A549 (cell line): ENCODE data around the gene ENHO. TPM values are rescaled to one million over a fixed set of nuclear protein-coding genes. Genes with fewer than 3 reads are reported as not detected.

Experiments used
- ATAC-seq, 2 experiments: fragments of 200-7000 bp in 1 of 2; fragments of >200 bp in 1 of 2; cut with Nextera tagmentation in 1 of 2; cut with Tn5 transposase in 1 of 2; 3 replicates each; pipeline versions ENCODE4 v1.8.0 to v1.9.1; 2018 to 2020; ENCODE audit warnings: mild to moderate bottlenecking in 1 of 2, moderate library complexity in 1 of 2
- CTCF ChIA-PET: fragments of 300-600 bp; sonication (Branson Sonifier 250); formaldehyde crosslinking; extraction: SDS; loops from one replicate; lab custom pipeline; 2021; ENCODE audit warnings: antibody characterized with exemption, inconsistent platforms; lab: Yijun Ruan, JAX
- POLR2A ChIA-PET: fragments of 350-600 bp; formaldehyde crosslinking; extraction: SDS; loops from one replicate; lab custom pipeline; 2021; ENCODE audit warnings: antibody characterized with exemption, inconsistent platforms; lab: Yijun Ruan, JAX
- DNase-seq, 2 experiments: peaks; one replicate each; pipeline versions ENCODE4 v3.0.0 to v3.0.0-alpha.2; 2011 to 2016; ENCODE audit warnings: low read depth in 1 of 2, low spot score in 1 of 2
- FAIRE-seq: peaks from 2 replicates; lab custom pipeline; 2011; peaks lifted over from hg19 to GRCh38; lab: Jason Lieb, UNC
- H3K27ac ChIP-seq, 2 experiments: fragments of >200 bp; sonication (Bioruptor Twin); formaldehyde crosslinking; 3 replicates each; pipeline ENCODE4 v1.5.1; 2016 to 2017
- H3K4me1 ChIP-seq: fragments of >200 bp; sonication (Bioruptor Twin); formaldehyde crosslinking; 3 replicates; pipeline ENCODE4 v1.6.1; 2016
- H3K4me2 ChIP-seq: fragments of >200 bp; sonication (Bioruptor Twin); formaldehyde crosslinking; 3 replicates; pipeline ENCODE4 v1.6.1; 2016
- H3K4me3 ChIP-seq: fragments of >200 bp; sonication (Bioruptor Twin); formaldehyde crosslinking; 3 replicates; pipeline ENCODE4 v1.5.1; 2016
- H3K9me3 ChIP-seq: fragments of >200 bp; sonication (Bioruptor Twin); formaldehyde crosslinking; 3 replicates; pipeline ENCODE4 v1.6.1; 2016
- BHLHE40 ChIP-seq: IDR thresholded peaks from 2 replicates; pipeline ENCODE4 v1.6.1; 2012; ENCODE audit warnings: low read depth, low read length, inconsistent platforms
- CBX8 ChIP-seq: fragments of 200-600 bp; sonication (generic); IDR thresholded peaks from 2 replicates; pipeline ENCODE4 v1.6.1; 2016
- CHD2 ChIP-seq: fragments of 150-350 bp; IDR thresholded peaks from 2 replicates; pipeline ENCODE4 v1.6.1; 2014; ENCODE audit warnings: low read length; ENCODE audit not compliant: partially characterized antibody
- CTCF ChIP-seq: fragments of >200 bp; sonication (Bioruptor Twin); formaldehyde crosslinking; IDR thresholded peaks from 3 replicates; pipeline ENCODE4 v1.5.1; 2016
- EHMT2 ChIP-seq: fragments of 200-600 bp; sonication (generic); IDR thresholded peaks from 2 replicates; pipeline ENCODE4 v1.6.1; 2016; ENCODE audit warnings: antibody characterized with exemption, low read depth, mild to moderate bottlenecking, moderate library complexity
- EP300 ChIP-seq, 2 experiments: fragments of >200 bp; sonication (Bioruptor Twin); formaldehyde crosslinking; IDR thresholded peaks; 2 replicates in 1 of 2; 3 replicates in 1 of 2; pipeline ENCODE4 v1.6.1; 2016 to 2017
- GATA3 ChIP-seq: IDR thresholded peaks from 2 replicates; pipeline ENCODE4 v1.6.1; 2012; ENCODE audit warnings: borderline replicate concordance
- HDAC2 ChIP-seq: fragments of 200-600 bp; sonication (generic); IDR thresholded peaks from 2 replicates; pipeline ENCODE4 v1.6.1; 2016
- HMGXB4 ChIP-seq: fragments of 250-450 bp; sonication (Bioruptor Pico); IDR thresholded peaks from 2 replicates; pipeline ENCODE4 v1.5.0; 2021; ENCODE audit warnings: mild to moderate bottlenecking, moderate library complexity, borderline replicate concordance
- HOXB13 ChIP-seq: fragments of 250-450 bp; sonication (Bioruptor Pico); IDR thresholded peaks from 2 replicates; pipeline ENCODE4 v1.5.0; 2020; ENCODE audit warnings: low read depth, mild to moderate bottlenecking, moderate library complexity
- KDM1A ChIP-seq: fragments of 200-600 bp; sonication (generic); IDR thresholded peaks from 2 replicates; pipeline ENCODE4 v1.6.1; 2016; ENCODE audit warnings: low read depth, mild to moderate bottlenecking
- NFE2L2 ChIP-seq: fragments of 150-350 bp; conservative IDR thresholded peaks from 2 replicates; pipeline ENCODE4 v1.6.1; 2014; ENCODE audit warnings: low read length
- PBX3 ChIP-seq: IDR thresholded peaks from 2 replicates; pipeline ENCODE4 v1.6.1; 2012
- PHF8 ChIP-seq: fragments of 200-600 bp; sonication (generic); IDR thresholded peaks from 2 replicates; pipeline ENCODE4 v1.6.1; 2016; ENCODE audit warnings: low read depth, mild to moderate bottlenecking, antibody characterized with exemption, moderate library complexity, borderline replicate concordance
- RARB ChIP-seq: fragments of 250-450 bp; sonication (Bioruptor Pico); IDR thresholded peaks from 2 replicates; pipeline ENCODE4 v1.8.0; 2021; ENCODE audit warnings: mild to moderate bottlenecking, moderate library complexity
- RCOR1 ChIP-seq: fragments of 150-350 bp; IDR thresholded peaks from 2 replicates; pipeline ENCODE4 v1.6.1; 2014; ENCODE audit warnings: antibody characterized with exemption, low read length, low read depth
- SMC3 ChIP-seq: fragments of >200 bp; sonication (Bioruptor Twin); formaldehyde crosslinking; IDR thresholded peaks from 3 replicates; pipeline ENCODE4 v1.6.1; 2018; ENCODE audit warnings: inconsistent platforms
- TFCP2L1 ChIP-seq: fragments of 250-450 bp; sonication (Bioruptor Pico); IDR thresholded peaks from 2 replicates; pipeline ENCODE4 v1.5.0; 2021; ENCODE audit warnings: mild to moderate bottlenecking
- ZNF302 ChIP-seq: fragments of 250-450 bp; sonication (Bioruptor Pico); IDR thresholded peaks from 2 replicates; pipeline ENCODE4 v1.9.0; 2021; ENCODE audit warnings: inconsistent platforms, mild to moderate bottlenecking, moderate library complexity
- ZSCAN20 ChIP-seq: fragments of 250-450 bp; sonication (Bioruptor Pico); IDR thresholded peaks from 2 replicates; pipeline ENCODE4 v1.8.0; 2022; ENCODE audit warnings: mild to moderate bottlenecking, moderate library complexity
- WGBS: methylation state at CpG from one replicate; pipeline ENCODE4 v1.1.6; 2017; ENCODE audit errors: missing lambda C conversion rate; 5-methylcytosine and 5-hydroxymethylcytosine counted together
- polyA plus RNA-seq, 4 experiments: library from polyadenylated mRNA; depleted of rRNA in 3 of 4; stranded (reverse); fragments of >200 nt; fragmentation: RNase III in 1 of 4; extraction: RNeasy Plus Mini Kit Qiagen cat#74134 plus additional on column Dnase treatment in 1 of 4; gene quantifications; 2 replicates in 3 of 4; 3 replicates in 1 of 4; pipeline ENCODE4 v1.2.3, GENCODE V29; 2011 to 2017
- TF ChIP-seq, protein P1 (sequence below): fragments of >200 bp; sonication (Bioruptor Twin); formaldehyde crosslinking; IDR thresholded peaks from 2 replicates; pipeline ENCODE4 v1.6.1; 2016
- TF ChIP-seq, protein P2 (sequence below): fragments of 200-600 bp; sonication (generic); IDR thresholded peaks from 2 replicates; pipeline ENCODE4 v1.6.1; 2016; ENCODE audit warnings: antibody characterized with exemption, mild to moderate bottlenecking, moderate library complexity
- TF ChIP-seq, protein P3 (sequence below): fragments of >200 bp; sonication (Bioruptor Twin); formaldehyde crosslinking; IDR thresholded peaks from 3 replicates; pipeline ENCODE4 v1.6.1; 2016

Gene ENHO
- polyA plus RNA-seq, 2 of the 4 experiments (the other 2 are of a cell fraction), result 0.28 to 1.7 TPM

GRCh38 chr9:34514401-34514800 is 8.4 kb downstream of the ENHO start:
- Histone ChIP-seq H3K27ac (no peak overlapping the region), H3K4me3 (no peak overlapping the region), H3K4me2 (no peak overlapping the region), H3K9me3 (no peaks in the 10 kb centered on the region), H3K4me1 (no peaks in the 10 kb centered on the region)
- POLR2A ChIA-PET, result no interaction called here
- TF ChIP-seq NFE2L2 (no peak), RARB (CRISPR knock-in tag) (no peak), EP300 (IDR thresholded peaks at IDR 0.05) (no peak), HMGXB4 (CRISPR knock-in tag) (no peak), TFCP2L1 (CRISPR knock-in tag) (no peak), CTCF (no peak)
- TF ChIP-seq, protein P1, sequence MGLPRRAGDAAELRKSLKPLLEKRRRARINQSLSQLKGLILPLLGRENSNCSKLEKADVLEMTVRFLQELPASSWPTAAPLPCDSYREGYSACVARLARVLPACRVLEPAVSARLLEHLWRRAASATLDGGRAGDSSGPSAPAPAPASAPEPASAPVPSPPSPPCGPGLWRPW, result no peak
- TF ChIP-seq, protein P2, sequence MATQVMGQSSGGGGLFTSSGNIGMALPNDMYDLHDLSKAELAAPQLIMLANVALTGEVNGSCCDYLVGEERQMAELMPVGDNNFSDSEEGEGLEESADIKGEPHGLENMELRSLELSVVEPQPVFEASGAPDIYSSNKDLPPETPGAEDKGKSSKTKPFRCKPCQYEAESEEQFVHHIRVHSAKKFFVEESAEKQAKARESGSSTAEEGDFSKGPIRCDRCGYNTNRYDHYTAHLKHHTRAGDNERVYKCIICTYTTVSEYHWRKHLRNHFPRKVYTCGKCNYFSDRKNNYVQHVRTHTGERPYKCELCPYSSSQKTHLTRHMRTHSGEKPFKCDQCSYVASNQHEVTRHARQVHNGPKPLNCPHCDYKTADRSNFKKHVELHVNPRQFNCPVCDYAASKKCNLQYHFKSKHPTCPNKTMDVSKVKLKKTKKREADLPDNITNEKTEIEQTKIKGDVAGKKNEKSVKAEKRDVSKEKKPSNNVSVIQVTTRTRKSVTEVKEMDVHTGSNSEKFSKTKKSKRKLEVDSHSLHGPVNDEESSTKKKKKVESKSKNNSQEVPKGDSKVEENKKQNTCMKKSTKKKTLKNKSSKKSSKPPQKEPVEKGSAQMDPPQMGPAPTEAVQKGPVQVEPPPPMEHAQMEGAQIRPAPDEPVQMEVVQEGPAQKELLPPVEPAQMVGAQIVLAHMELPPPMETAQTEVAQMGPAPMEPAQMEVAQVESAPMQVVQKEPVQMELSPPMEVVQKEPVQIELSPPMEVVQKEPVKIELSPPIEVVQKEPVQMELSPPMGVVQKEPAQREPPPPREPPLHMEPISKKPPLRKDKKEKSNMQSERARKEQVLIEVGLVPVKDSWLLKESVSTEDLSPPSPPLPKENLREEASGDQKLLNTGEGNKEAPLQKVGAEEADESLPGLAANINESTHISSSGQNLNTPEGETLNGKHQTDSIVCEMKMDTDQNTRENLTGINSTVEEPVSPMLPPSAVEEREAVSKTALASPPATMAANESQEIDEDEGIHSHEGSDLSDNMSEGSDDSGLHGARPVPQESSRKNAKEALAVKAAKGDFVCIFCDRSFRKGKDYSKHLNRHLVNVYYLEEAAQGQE, result no peak
- WGBS, result 43% methylated on average over 4 of the region's 8 CpGs
- FAIRE-seq (no peak), ATAC-seq (no peak), DNase-seq (no peak)
- CTCF ChIA-PET, result interaction anchor here (0.9 to 13.5 kb wide), 6 partner anchors 8 to 82 kb away, joined by 3 to 114 read pairs (median 4); no protein-coding TSS in a partner anchor

- H3K4me2 ChIP-seq, result no peak overlapping the region
- no peaks in the 10 kb centered on the region for H3K4me1 ChIP-seq
- H3K4me3 ChIP-seq, result no peak overlapping the region
- ChIA-PET CTCF (interaction anchor here (0.8 to 13.5 kb wide), 11 partner anchors 12 to 122 kb away, joined by 3 to 114 read pairs (median 4); no protein-coding TSS in a partner anchor), POLR2A (no interaction called here)
- FAIRE-seq, result no peak
- no peaks in the 10 kb centered on the region for H3K9me3 ChIP-seq
- ATAC-seq, result no peak
- WGBS, result 69% methylated on average over 2 of the region's 2 CpGs
- no peak for DNase-seq
- H3K27ac ChIP-seq, result no peak overlapping the region
- TF ChIP-seq RCOR1, result no peak
- TF ChIP-seq SMC3, result no peak
- TF ChIP-seq CHD2, result no peak
- no peak for TF ChIP-seq ZNF302
- TF ChIP-seq, protein P3, sequence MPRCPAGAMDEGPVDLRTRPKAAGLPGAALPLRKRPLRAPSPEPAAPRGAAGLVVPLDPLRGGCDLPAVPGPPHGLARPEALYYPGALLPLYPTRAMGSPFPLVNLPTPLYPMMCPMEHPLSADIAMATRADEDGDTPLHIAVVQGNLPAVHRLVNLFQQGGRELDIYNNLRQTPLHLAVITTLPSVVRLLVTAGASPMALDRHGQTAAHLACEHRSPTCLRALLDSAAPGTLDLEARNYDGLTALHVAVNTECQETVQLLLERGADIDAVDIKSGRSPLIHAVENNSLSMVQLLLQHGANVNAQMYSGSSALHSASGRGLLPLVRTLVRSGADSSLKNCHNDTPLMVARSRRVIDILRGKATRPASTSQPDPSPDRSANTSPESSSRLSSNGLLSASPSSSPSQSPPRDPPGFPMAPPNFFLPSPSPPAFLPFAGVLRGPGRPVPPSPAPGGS, result no peak
- TF ChIP-seq HOXB13, result no peak
- TF ChIP-seq CBX8, result no peak
- no peak for TF ChIP-seq EHMT2
- no peak for TF ChIP-seq PBX3
- TF ChIP-seq, protein P1, result no peak
- no peak for TF ChIP-seq EP300 (IDR thresholded peaks at IDR 0.05)
- TF ChIP-seq BHLHE40, result no peak
- no peak for TF ChIP-seq HDAC2
- TF ChIP-seq KDM1A, result no peak
- no peak for TF ChIP-seq ZSCAN20
- TF ChIP-seq GATA3, result no peak
- TF ChIP-seq PHF8, result no peak
- TF ChIP-seq CTCF, result no peak
These were observed 9.1 kb downstream of the ENHO start for GRCh38 chr9:34513567-34514214.
